ENCODE measurements around the gene PYM1. TPM values are rescaled to one million over a fixed set of nuclear protein-coding genes. Genes with fewer than 3 reads are reported as not detected.
A peak's percentile ranks its signal among the peaks of the same experiment; 100 is the strongest.
"Not testable (repeated sequence)": the region's sequence is repeated elsewhere in the genome, so short reads cannot be mapped to it uniquely, and the experiment has no call there.

Gene PYM1
- total and polyA plus RNA-seq, 8 donors = 27.3 to 36.4 (median 33.0) TPM

DNA sequence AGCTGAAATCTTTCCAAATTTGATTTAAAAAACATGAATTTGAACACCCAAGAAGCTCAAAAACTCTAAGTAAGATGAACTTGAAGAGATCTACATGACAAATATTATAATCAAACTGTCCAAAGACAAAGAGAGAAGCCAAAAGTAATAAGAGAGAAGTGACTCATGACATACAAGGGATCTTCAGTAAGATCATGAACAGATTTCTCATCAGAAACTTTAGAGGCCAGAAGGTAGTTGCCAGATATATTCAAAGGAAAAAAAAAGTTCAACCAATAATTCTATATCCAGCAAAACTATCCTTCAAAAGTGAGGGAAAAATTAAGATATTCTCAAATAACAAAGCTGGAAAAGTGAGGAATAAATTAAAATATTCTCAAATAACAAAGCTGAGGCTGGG lies 49.9 kb downstream of the PYM1 start:
- no peak for ATAC-seq
- no peak for DNase-seq
- intact Hi-C loops (cut with DNase I) = no loop called here
- no peaks in the 10 kb centered on the region for H3K36me3 ChIP-seq
- no peaks in the 10 kb centered on the region for H3K4me1 ChIP-seq
- no peak overlapping the region for H3K27ac ChIP-seq
- no peak overlapping the region for H3K4me3 ChIP-seq
- no peaks in the 10 kb centered on the region for H3K27me3 ChIP-seq
- TF ChIP-seq, protein P1, sequence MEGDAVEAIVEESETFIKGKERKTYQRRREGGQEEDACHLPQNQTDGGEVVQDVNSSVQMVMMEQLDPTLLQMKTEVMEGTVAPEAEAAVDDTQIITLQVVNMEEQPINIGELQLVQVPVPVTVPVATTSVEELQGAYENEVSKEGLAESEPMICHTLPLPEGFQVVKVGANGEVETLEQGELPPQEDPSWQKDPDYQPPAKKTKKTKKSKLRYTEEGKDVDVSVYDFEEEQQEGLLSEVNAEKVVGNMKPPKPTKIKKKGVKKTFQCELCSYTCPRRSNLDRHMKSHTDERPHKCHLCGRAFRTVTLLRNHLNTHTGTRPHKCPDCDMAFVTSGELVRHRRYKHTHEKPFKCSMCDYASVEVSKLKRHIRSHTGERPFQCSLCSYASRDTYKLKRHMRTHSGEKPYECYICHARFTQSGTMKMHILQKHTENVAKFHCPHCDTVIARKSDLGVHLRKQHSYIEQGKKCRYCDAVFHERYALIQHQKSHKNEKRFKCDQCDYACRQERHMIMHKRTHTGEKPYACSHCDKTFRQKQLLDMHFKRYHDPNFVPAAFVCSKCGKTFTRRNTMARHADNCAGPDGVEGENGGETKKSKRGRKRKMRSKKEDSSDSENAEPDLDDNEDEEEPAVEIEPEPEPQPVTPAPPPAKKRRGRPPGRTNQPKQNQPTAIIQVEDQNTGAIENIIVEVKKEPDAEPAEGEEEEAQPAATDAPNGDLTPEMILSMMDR (IDR thresholded peaks at IDR 0.05) = no peak
- H3K9me3 ChIP-seq = peaks cover 0 to 11% of the 10 kb centered on the region in 2 donors

DNA sequence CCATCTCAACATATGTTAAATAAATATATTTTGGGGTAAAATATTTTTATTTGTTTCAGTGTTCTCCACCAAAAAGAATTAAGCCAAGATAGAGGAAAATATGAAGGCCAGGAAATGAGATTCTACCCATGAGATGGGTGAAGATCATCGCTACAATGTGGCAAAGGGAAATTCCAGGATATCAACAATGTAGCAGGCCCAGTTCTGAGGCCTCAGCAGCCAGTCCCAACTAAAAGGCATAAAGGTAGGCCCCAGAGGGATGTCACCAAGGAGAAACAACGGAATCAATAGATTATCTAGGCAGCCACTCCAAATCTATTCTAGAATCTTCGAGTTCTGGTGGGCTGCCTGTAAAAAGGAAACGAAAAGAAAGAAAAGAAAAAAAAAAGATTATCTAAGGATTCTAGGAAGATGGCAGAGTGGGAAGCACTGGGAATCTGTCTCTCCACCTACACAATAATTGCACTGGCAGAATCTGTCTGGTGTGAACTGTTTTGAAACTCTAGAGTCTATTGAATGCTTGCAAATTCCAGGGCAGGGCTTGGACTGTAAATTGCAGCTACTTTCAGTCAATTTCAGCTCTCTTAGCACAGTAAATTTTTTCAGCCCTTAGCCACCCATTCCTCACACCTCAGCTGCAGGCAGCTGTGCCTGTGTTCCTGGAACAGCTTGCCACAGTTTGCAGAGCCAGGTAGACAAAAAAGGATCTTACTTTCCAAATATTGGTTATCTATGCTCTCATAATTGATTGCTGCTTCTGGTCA lies 51.8 kb downstream of the PYM1 start:
- Histone ChIP-seq H3K27me3 (no peaks in the 10 kb centered on the region), H3K4me3 (no peak overlapping the region), H3K9me3 (peaks cover 0 to 11% of the 10 kb centered on the region in 2 donors), H3K4me1 (no peaks in the 10 kb centered on the region), H3K27ac (no peak overlapping the region), H3K36me3 (no peaks in the 10 kb centered on the region)
- no peak for DNase-seq
- no peak for ATAC-seq
- TF ChIP-seq, protein P1 (IDR thresholded peaks at IDR 0.05) = no peak
- intact Hi-C loops (cut with DNase I) = no loop called here

DNA sequence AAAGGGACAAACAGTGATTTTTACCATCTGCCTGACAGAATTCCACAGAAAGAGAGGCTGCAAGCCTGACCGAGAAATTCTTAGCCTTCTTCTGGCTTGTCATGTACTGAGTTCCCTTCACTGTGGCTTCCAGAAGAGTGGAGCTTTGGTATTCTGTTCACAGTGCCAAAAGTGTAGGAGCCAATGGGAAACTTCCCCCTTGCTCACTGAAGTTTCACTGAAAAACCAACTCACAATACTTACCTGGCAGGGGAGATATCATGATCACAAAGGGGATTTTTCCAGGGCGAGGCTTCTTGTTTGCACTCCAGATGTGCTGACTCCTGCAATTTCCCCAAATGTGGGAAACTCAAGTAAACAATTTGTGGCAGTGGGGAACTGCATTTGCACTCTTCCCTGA lies 53.3 kb downstream of the PYM1 start:
- H3K27ac ChIP-seq = peak overlapping the region in 1 of 2 donors; percentile 33
- no peaks in the 10 kb centered on the region for H3K27me3 ChIP-seq
- intact Hi-C loops (cut with DNase I) = no loop called here
- no peak overlapping the region for H3K4me3 ChIP-seq
- DNase-seq (no peak), ATAC-seq (peak; percentile 23)
- H3K9me3 ChIP-seq = peaks cover 0 to 11% of the 10 kb centered on the region in 2 donors
- H3K4me1 ChIP-seq = no peaks in the 10 kb centered on the region
- H3K36me3 ChIP-seq = no peaks in the 10 kb centered on the region
- TF ChIP-seq, protein P1 (IDR thresholded peaks at IDR 0.05) = no peak

DNA sequence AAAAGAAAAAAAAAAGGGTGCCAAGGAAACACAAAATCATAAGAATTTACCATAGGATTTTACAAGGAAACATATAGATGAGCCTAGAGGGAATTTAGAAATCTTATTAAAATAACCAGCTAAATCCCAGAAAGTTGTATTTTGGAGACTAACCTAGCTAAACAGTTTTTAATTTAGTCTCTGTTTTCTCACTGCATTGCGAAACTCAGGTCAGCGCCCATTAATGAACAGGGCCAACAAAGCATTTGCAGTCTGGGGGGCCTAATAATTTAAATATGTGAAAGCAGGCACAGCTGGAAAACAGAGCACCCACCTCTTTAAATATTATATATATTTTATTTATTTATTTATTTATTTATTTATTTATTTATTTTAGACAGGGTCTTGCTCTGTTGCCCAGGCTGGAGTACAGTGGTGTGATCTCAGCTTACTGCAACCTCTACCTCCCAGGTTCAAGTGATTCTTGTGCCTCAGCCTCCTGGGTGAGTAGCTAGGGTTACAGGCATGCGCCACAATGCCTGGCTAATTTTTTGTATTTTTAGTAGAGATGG lies 61.2 kb downstream of the PYM1 start:
- DNase-seq; intact Hi-C loops (cut with DNase I); H3K27ac ChIP-seq; ATAC-seq; H3K4me1 ChIP-seq; H3K4me3 ChIP-seq; H3K36me3 ChIP-seq; H3K27me3 ChIP-seq: not testable (repeated sequence)
- H3K9me3 ChIP-seq = peaks cover 0 to 12% of the 10 kb centered on the region in 2 donors

DNA sequence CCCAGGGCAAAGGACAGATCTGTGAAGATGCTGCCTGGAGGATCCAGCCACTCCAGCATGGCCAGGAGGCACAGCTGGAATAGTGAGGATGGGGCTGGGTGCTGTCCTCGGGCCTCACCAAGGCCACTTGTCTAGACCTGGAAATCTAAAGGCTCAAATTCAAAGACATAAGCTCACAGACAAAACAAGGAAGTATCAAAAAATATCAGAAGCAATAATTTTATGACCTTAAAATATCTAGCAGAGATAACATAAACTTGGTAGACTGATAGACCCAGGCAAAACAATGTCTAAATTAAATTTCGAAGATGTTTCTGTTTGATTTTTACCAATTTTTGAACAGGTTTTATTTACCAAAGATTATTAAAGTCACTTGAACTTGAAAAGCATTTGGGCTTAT lies 62.4 kb downstream of the PYM1 start:
- intact Hi-C loops (cut with DNase I) = no loop called here
- TF ChIP-seq, protein P1 (IDR thresholded peaks at IDR 0.05) = no peak
- Histone ChIP-seq H3K27ac (no peak overlapping the region), H3K27me3 (no peaks in the 10 kb centered on the region), H3K36me3 (no peaks in the 10 kb centered on the region), H3K4me1 (no peaks in the 10 kb centered on the region), H3K4me3 (no peak overlapping the region), H3K9me3 (peaks cover 0 to 12% of the 10 kb centered on the region in 2 donors)
- ATAC-seq = no peak
- DNase-seq = no peak

DNA sequence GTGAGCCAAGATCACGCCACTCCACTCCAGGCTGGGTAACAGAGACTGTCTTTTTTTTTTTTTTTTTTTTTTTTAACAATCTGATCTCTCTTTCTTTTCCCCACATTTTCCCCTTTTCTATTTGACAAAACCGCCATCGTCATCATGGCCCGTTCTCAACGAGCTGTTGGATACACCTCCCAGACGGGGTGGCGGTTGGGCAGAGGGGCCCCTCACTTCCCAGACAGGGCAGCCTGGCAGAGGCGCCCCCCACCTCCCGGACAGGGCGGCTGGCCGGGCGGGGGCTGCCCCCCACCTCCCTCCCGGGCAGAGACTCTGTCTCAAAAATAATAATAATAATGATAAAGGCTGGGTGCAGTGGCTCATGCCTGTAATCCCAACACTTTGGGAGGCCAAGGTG lies 64.8 kb downstream of the PYM1 start:
- H3K27ac ChIP-seq; H3K4me1 ChIP-seq; intact Hi-C loops (cut with DNase I); ATAC-seq; H3K36me3 ChIP-seq; DNase-seq; H3K4me3 ChIP-seq; H3K27me3 ChIP-seq: not testable (repeated sequence)
- H3K9me3 ChIP-seq = peaks cover 0 to 12% of the 10 kb centered on the region in 2 donors
